HFF-Myc (cell line): Measurements from ENCODE around the gene INTS6.

Source experiments
- DNase-seq: peaks from one replicate; pipeline ENCODE4 v3.0.0-alpha.2; 2011; ENCODE audit warnings: low read depth; ENCODE audit errors: extremely low read depth
- H3K4me3 ChIP-seq: replicated peaks from 2 replicates; pipeline ENCODE4 v1.5.1; 2011; ENCODE audit warnings: low read depth, mild to moderate bottlenecking, control low read depth, low read length
- CTCF ChIP-seq: IDR thresholded peaks from 2 replicates; pipeline ENCODE4 v1.5.1; 2012; ENCODE audit warnings: mild to moderate bottlenecking, low read depth, low read length, control low read depth; ENCODE audit errors: missing control alignments

INTS6 gene

DNA sequence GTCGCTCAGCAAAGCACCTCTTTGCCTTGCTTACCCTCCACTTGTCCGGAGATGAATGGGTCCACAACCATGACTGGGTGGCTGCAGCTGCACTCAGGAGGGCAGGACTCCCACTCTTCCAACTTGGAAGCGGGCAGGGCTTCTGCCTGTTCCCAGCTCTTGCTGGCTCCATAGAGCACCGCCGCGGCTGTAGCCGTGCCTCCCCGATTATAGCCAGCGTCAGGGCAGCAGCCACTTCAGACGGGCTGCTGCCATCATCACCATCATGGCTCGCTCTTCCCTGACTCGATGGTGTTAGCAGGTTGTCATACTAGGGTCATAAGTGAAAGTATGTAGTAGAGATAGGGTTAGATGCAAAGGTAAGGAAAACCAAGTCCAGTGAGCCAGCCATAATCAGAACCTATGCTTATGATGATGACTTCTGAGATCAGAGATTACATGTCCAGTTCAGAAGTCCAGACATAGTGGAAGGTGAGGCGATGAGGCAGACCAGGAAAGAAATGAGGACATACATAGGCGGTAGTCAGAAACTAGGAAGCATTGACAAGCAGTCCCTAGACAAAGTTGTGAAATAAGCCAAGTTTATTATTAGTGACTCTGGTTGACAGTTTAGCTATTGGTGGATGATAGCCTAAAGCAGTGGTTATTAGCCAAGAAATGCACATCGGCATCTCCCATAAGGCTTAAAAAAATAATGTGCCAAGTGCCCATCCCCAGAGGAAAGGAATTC, 4.4 kb upstream of the INTS6 start:
- no peak for DNase-seq
- H3K4me3 ChIP-seq, result no peak overlapping the region
- TF ChIP-seq CTCF, result no peak

DNA sequence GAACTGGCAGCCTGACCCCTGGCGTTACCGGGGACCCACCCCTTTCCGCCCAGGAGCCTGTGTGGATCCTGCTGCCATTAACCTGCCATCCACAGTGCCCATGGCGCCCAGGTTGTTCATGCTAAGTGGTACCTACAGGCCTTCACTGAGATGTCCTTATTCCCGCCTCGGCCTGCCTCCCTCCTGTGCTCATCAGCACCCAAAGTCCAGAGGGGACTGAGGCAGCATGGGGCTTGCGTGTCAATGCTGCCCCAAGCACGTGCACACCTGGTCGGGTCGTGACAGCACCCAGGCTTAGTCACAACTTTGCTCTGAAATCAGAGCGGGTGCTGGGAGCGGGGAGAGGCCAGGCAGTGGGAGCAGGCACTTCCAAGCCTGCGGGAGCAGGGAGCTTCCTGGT, 3.7 kb upstream of the INTS6 start:
- no peak overlapping the region for H3K4me3 ChIP-seq
- TF ChIP-seq CTCF, result no peak
- DNase-seq, result no peak

DNA sequence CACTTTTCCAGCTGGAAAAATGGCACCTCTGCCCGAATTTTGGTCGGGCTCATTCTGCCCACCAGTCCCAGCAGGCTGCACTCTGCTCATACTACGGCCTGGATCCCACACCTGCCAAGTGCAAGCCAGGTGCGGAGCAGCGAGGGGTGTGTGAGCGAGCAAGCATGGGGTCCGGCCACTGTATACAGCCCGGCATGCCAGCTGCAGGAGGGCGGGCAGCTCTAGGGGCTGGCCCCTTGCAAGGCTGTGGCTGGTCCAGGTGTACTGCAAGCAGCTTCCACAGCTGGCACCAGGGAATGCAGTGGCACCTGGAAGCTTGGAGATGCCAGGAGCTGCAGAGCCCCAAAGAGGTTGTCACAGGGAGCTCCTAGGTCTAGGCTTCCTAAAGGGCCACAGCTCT, 2.7 kb upstream of the INTS6 start:
- TF ChIP-seq CTCF, result no peak
- no peak overlapping the region for H3K4me3 ChIP-seq
- no peak for DNase-seq

DNA sequence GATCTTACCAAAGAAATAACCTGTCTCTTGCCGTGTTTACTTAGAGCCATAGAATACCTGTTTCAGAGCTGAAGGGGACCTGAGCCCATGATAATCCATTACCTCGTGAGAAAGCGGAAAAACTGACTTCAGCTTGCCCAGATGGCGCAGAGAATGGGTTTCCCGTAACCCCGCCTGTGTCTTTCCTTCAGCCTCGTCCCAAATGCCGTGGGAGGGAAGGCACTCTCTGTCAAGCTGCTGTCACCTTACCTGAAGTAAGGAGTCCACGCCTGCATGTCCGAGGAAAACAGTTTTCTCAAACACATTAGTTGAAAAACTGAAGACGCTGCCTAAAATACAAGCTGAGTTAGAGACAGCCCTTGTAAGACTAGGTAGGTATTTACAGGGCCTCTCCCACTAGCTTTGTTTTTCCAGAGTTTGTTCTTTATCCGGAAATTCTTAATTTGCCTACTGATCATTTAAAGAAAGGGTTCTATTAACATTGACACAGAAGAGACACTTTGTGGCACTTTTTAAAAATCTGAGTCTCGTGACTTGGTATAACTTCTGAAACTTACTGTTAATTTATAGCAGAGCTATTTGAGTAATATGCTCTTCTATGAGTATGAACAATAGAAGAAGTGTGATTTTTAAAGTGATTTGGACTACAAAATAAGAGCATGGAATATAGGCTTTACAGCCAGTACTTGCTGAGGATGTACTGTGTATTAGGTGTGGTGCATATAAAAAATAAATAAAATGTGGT, 1.3 kb upstream of the INTS6 start:
- H3K4me3 ChIP-seq, result peak overlapping the region; percentile 63
- no peak for TF ChIP-seq CTCF
- DNase-seq, result no peak

GRCh38 chr13:51453207-51453958, 547 bp upstream of the INTS6 start:
- peak overlapping the region; percentile 63 for H3K4me3 ChIP-seq
- no peak for DNase-seq
- TF ChIP-seq CTCF, result no peak

DNA sequence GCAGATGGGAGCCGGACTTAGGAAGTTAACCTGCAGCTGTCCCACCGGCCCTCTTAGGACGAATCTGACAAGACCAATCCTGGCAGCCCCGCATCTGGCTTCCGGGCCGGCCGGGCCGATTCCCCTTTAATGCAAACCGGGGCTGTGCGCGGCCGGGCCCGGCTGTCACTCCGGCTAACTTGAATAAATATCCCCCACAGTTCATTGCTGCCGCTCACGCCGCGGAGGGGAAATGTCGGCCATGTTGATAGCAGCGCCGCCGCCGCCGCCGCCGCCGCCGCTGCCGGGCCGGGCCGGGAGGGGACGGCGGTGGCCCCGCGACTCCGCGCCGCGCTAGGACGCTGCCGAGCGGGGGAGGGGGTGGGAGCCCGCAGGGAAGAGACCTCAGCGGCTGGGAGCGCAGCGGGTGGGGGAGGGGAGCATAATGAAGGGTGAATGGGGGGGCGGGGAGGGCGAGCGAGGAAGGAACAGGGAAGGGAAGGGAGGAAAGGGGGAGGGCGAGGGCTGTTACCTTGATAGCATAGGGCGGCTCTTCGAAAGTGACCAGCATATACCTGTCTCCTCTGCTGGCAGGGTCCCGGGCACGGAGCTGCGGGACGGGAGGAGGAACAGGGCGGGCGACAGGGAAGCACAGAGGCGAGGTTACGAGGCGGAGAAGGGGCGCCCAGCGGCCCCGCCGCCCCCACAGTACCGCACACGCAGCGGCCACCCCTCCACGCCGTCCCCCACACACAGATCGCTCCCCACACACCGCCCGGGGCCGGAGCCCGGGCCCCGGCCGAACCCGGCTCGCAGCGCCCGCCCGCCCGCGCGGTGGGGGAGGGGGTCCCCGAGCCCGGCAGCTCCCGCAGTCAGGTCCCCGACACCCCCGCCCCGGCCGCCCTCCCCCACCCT, 1.1 kb downstream of the INTS6 start:
- no peak for DNase-seq
- peak overlapping the region; percentile 69 for H3K4me3 ChIP-seq
- no peak for TF ChIP-seq CTCF
